ENCODE data around the gene OR10H5.

Gene OR10H5

GRCh38 chr19:15810335-15810734 is 22.9 kb downstream of the OR10H5 start:
- TF ChIP-seq CTCF (IDR thresholded peaks at IDR 0.05) = no peak
- no peak for DNase-seq

GRCh38 chr19:15811476-15811875 is 24.0 kb downstream of the OR10H5 start:
- no peaks in the 10 kb centered on the region for H3K36me3 Mint-ChIP-seq (ENCODE audit: low read depth)
- H3K4me3 Mint-ChIP-seq = no peak overlapping the region
- peaks cover 4% of the 10 kb centered on the region for H3K27me3 Mint-ChIP-seq (ENCODE audit: low read depth, poor library complexity)
- no peaks in the 10 kb centered on the region for H3K4me1 Mint-ChIP-seq
- H3K9me3 Mint-ChIP-seq = peaks cover 93% of the 10 kb centered on the region
- TF ChIP-seq CTCF (IDR thresholded peaks at IDR 0.05) = no peak
- H3K27ac Mint-ChIP-seq = no peak overlapping the region
- DNase-seq = no peak

More at GRCh38 chr19:15810335-15810734, 22.9 kb downstream of the OR10H5 start:
- Mint-ChIP-seq H3K36me3 (ENCODE audit: low read depth) (no peaks in the 10 kb centered on the region), H3K27me3 (ENCODE audit: low read depth, poor library complexity) (peaks cover 4% of the 10 kb centered on the region), H3K9me3 (peaks cover 94% of the 10 kb centered on the region), H3K4me1 (no peaks in the 10 kb centered on the region), H3K4me3 (no peak overlapping the region), H3K27ac (no peak overlapping the region)

DNA sequence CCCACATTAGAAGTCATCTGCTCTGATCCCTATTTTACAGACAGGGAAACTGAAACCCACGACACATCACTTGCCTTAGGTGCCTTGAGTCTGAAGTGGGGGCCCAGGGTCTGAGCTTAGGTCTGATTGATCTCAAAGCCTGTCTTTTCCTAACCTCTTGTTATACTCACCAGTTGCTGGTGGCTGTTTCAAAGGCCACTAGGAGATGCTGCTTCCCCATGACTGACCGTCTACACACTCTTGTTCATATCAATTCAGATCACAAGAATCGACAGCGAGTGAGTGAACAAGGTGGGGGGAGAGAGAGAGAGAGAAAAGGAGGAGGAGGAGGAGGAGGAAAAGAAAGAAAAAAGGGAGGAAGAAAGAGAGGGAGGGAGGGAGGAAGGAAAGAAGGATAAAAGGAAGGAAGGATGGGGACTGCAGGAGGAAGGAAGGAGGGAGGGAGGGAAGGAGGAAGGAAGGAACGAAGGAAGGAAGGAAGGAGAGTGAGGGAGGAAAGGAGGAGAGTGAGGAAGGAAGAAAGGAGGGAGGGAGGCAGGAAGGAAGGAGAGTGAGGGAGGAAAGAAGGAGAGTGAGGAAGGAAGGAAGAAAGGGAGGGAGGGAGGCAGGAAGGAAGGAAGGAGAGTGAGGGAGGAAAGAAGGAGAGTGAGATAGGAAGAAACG is 24.7 kb downstream of the OR10H5 start:
- no peaks in the 10 kb centered on the region for H3K36me3 Mint-ChIP-seq (ENCODE audit: low read depth)
- H3K4me3 Mint-ChIP-seq = no peak overlapping the region
- TF ChIP-seq CTCF (IDR thresholded peaks at IDR 0.05) = no peak
- H3K9me3 Mint-ChIP-seq = peaks cover 93% of the 10 kb centered on the region
- no peaks in the 10 kb centered on the region for H3K4me1 Mint-ChIP-seq
- no peak for DNase-seq
- H3K27ac Mint-ChIP-seq = no peak overlapping the region
- H3K27me3 Mint-ChIP-seq (ENCODE audit: low read depth, poor library complexity) = peaks cover 4% of the 10 kb centered on the region

GRCh38 chr19:15813916-15814315 is 26.5 kb downstream of the OR10H5 start:
- no peaks in the 10 kb centered on the region for H3K4me1 Mint-ChIP-seq
- no peak for DNase-seq

GRCh38 chr19:15815306-15815705 is 27.8 kb downstream of the OR10H5 start, which contains the start of gene OR10H1:
TSS of gene OR10H1 (minus strand) at chr19:15815664. CDS start at chr19:15808037, 7,627 bp downstream.
- Mint-ChIP-seq H3K36me3 (ENCODE audit: low read depth) (no peaks in the 10 kb centered on the region), H3K4me3 (no peak within 1 kb of the TSS), H3K27ac (no peak within 1 kb of the TSS), H3K9me3 (peaks cover 89% of the 10 kb centered on the region), H3K4me1 (no peaks in the 10 kb centered on the region), H3K27me3 (ENCODE audit: low read depth, poor library complexity) (peaks cover 4% of the 10 kb centered on the region)
- no peak for TF ChIP-seq CTCF (IDR thresholded peaks at IDR 0.05)
- DNase-seq = no peak

More at GRCh38 chr19:15813916-15814315, 26.5 kb downstream of the OR10H5 start:
- peaks cover 4% of the 10 kb centered on the region for H3K27me3 Mint-ChIP-seq (ENCODE audit: low read depth, poor library complexity)
- H3K27ac Mint-ChIP-seq = no peak overlapping the region
- peaks cover 93% of the 10 kb centered on the region for H3K9me3 Mint-ChIP-seq
- no peaks in the 10 kb centered on the region for H3K36me3 Mint-ChIP-seq (ENCODE audit: low read depth)
- no peak for TF ChIP-seq CTCF (IDR thresholded peaks at IDR 0.05)
- H3K4me3 Mint-ChIP-seq = no peak overlapping the region

GRCh38 chr19:15820646-15821045 is 33.2 kb downstream of the OR10H5 start:
- H3K27me3 Mint-ChIP-seq (ENCODE audit: low read depth, poor library complexity) = no peaks in the 10 kb centered on the region
- H3K9me3 Mint-ChIP-seq = peaks cover 83% of the 10 kb centered on the region
- no peaks in the 10 kb centered on the region for H3K4me1 Mint-ChIP-seq
- no peak overlapping the region for H3K27ac Mint-ChIP-seq
- no peak for DNase-seq
- no peaks in the 10 kb centered on the region for H3K36me3 Mint-ChIP-seq (ENCODE audit: low read depth)
- no peak for TF ChIP-seq CTCF (IDR thresholded peaks at IDR 0.05)
- no peak overlapping the region for H3K4me3 Mint-ChIP-seq
